GM18511 (cell line): ENCODE data around the gene NUBPL.
"Not testable (repeated sequence)": the region's sequence is repeated elsewhere in the genome, so short reads cannot be mapped to it uniquely, and the experiment has no call there.

Experiments used
- ATAC-seq: cut with Tn5 transposase; IDR thresholded peaks from one replicate; pipeline ENCODE4 v1.9.1; 2021; ENCODE audit warnings: mild to moderate bottlenecking, moderate library complexity; ENCODE audit not compliant: unreplicated experiment

Gene NUBPL

GRCh38 chr14:31867570-31867969, 306.4 kb downstream of the NUBPL start:
- no peak for ATAC-seq

- not testable (repeated sequence) for ATAC-seq
These were observed 306.9 kb downstream of the NUBPL start for GRCh38 chr14:31868096-31868495.

- no peak for ATAC-seq
These were observed 315.5 kb downstream of the NUBPL start for GRCh38 chr14:31876741-31877140.

GRCh38 chr14:31877255-31877798, 316.1 kb downstream of the NUBPL start:
- no peak for ATAC-seq

- ATAC-seq: no peak
These were observed 318.6 kb downstream of the NUBPL start for GRCh38 chr14:31879661-31880348.

GRCh38 chr14:31880935-31881334, 319.7 kb downstream of the NUBPL start:
- no peak for ATAC-seq

- no peak for ATAC-seq
These were observed 320.5 kb downstream of the NUBPL start for GRCh38 chr14:31881531-31882310.

- no peak for ATAC-seq
These were observed 323.0 kb downstream of the NUBPL start for GRCh38 chr14:31884238-31884637.

GRCh38 chr14:31884776-31885379, 323.7 kb downstream of the NUBPL start:
- ATAC-seq: no peak

- no peak for ATAC-seq
These were observed 325.1 kb downstream of the NUBPL start for GRCh38 chr14:31886156-31886835.

GRCh38 chr14:31887929-31888580, 326.9 kb downstream of the NUBPL start:
- ATAC-seq: no peak

- ATAC-seq: no peak
These were observed 328.1 kb downstream of the NUBPL start for GRCh38 chr14:31889297-31889696.

- not testable (repeated sequence) for ATAC-seq
These were observed 329.0 kb downstream of the NUBPL start for GRCh38 chr14:31890202-31890601.

GRCh38 chr14:31893221-31893757, 332.1 kb downstream of the NUBPL start:
- ATAC-seq: no peak

GRCh38 chr14:31894351-31894750, 333.1 kb downstream of the NUBPL start:
- ATAC-seq: no peak

GRCh38 chr14:31895206-31895605, 334.0 kb downstream of the NUBPL start:
- no peak for ATAC-seq

GRCh38 chr14:31895646-31896045, 334.4 kb downstream of the NUBPL start:
- no peak for ATAC-seq

GRCh38 chr14:31897581-31898186, 336.5 kb downstream of the NUBPL start:
- ATAC-seq: no peak

GRCh38 chr14:31898838-31899528, 337.8 kb downstream of the NUBPL start:
- ATAC-seq: no peak
